GM21825 (cell line): ENCODE data around the gene DPYD.

Experiments
- ATAC-seq: cut with Tn5 transposase; IDR thresholded peaks from one replicate; pipeline ENCODE4 v1.9.1; 2021; ENCODE audit warnings: mild to moderate bottlenecking, moderate library complexity; ENCODE audit not compliant: unreplicated experiment

Gene DPYD

DNA sequence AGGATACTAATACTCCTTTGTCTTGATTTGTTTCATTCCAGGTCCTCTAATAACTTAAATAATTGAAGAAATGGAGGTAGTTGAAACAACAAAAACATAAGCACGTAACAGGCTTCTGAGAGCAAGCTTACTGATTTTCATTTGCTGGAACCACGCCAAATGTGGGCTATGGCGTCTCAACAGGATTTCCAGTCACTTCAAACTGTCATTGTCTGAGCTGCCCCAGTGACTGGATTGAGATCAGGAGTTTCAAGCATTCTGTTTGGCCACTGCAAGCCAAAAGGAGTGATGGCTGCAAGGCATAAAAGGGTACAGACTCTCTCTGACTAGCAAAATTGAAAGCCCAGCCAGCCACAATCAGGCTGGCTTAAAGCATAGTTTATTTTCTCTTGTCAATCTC, 289.9 kb downstream of the DPYD start:
- no peak for ATAC-seq

DNA sequence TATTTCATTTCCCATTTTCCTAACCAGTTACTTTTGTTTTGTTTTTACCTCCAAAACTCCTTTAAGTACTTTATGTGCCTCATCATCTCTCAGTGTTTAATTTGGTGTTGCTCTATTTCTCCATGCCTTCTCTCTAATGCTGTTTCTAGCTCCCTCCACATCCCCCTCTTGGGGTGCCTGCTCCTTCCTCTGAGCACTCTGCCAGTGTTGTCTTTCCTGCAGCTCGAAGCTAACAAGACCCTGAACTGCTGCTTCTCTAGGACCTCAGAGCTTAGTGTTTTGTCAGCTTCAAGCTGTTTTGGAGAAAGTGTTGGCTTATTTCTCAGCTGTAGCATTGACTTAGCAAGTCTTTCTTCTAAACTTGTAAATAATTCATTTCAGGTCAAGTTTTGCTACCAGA, 290.6 kb downstream of the DPYD start:
- no peak for ATAC-seq

DNA sequence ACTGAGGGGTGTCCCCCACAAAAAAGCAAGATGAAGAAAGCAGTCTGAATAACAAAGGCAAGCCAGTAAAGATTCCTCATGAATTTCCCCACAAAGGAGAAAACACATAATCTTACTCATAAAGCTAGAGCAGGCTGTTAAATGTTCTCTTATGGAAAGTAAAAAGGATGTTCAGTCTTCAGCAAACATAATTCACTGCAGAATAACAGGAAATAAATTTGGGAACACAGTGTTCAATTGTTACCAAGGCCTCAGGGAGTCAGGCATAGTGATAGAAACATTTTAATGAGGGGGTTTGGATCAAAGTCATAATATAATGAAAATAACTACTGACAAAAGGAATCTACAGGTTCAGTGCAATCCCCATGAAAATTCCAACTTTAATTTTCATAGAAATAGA, 297.6 kb downstream of the DPYD start:
- no peak for ATAC-seq

DNA sequence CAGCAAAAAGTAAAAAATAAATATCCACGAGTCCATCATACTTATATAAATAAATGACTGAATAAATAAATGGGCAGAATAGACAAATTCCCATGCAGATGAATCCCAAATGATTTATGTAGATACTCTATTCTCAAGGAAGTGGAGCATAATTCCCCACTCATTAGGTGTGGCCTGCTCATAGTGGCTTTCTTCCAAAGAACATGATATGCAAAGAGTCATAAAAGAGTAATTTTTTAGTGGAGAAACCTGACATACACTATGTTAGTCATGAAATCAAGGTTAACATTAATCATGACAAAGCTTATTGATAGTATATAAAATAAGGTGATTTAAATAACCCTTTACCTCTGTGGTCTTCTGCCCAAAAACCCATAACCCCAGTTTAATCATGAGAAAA, 298.9 kb downstream of the DPYD start:
- ATAC-seq = no peak

DNA sequence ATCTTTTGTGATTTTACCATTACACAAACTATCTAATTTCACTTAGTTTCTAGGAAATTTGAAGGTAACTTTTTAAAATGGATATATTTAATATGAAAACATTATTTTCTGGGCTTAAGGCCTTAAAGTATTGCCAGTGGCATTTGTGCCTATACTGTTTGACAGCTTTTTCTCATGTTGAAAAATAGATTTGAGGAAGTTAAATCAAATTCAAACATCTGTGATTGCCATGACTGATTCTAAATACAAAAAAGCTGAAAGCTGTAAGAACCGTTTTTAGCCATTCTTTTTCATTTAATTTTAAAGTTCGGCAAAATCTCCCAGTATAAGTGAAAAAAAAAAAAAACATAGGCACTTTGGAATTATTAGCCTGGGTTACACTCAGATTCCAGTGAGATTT, 301.1 kb downstream of the DPYD start:
- no peak for ATAC-seq

DNA sequence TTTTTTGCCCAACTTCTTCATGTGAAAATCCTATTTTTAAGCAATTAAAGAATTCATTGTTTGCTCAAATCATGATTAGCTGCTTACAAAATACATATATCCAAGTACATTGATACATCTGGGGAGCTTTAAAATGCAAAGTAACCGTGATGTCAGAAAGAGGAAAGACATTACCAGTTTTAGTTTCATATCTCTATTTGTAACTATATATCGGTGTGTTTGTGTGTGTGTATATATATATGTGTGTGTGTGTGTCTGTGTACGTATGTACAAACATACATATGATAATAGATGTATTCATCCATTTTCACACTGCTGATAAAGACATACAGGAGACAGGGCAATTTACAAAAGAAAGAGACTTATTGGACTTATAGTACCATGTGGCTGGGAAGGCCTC, 310.1 kb downstream of the DPYD start:
- no peak for ATAC-seq

DNA sequence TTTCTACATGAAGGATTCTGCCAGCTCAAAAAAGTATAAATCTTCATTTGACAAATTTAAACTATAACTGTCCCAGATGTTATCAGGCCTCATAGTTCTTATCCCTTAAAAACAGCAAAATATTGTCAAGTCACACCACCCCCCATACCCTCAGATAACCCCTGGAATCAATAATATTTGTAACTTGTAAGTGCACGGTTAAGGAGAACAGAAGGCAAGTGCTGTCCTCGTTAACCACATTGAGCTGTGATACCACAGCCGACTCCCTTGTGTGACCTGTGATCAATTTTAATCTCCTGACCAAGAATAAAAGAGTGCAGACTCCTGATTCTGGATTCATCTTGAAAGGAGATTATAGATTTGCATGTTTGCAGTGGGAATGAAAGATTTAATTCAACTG, 310.7 kb downstream of the DPYD start:
- ATAC-seq = no peak

DNA sequence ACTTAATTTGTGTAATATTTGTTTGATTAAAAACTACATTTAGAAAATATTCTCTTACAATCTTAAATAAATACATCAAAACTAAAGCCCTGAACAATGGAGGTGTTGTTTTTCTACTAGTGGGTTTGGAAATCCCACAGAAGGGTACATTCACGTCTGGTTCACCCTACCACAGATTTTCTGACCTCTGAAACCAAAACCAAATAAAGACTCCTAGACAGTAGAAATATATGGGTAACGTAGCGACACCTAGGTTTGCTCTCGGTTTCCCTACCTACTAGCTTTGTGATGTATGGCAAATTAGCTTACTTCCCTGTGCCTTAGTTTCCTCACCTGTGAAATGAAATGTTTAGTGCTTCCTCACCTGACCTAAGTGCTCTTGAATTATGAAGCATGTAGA, 312.6 kb downstream of the DPYD start:
- ATAC-seq = no peak

DNA sequence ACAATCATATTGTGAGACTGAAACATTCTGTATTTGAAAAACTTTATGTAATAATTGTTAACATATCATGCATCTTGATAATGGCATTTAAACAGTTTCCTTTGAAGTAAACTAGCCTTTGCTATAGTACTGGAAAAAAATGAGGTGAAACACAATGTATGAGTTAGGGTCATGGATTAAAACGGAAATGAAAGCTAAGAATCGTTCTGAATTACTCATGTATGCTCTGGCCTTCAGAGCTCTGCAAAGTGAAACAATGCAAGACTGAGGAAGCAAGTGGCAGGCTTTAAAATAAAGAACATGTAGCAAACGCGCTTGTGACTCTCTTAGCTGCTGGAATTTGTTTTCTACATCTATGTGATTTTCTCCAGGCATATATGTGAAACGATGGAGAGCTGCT, 317.1 kb downstream of the DPYD start:
- no peak for ATAC-seq

DNA sequence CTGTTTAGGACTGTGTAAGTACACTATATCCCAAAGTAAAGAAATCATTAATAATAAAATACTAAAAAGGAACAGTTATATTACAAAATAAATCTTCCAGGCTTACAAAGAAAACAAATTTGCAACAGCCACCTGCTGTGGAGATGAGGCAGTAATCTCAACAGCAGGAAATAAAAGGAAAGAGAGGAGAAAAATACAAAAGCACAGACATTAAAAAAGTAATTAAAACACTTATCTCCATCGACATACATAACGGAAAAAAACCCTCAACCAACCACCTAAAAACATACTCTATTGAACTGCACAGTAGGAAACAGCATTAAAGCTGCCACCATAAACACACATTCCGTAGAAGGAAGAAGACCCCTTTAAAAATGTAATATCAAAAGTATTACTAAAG, 317.6 kb downstream of the DPYD start:
- no peak for ATAC-seq

DNA sequence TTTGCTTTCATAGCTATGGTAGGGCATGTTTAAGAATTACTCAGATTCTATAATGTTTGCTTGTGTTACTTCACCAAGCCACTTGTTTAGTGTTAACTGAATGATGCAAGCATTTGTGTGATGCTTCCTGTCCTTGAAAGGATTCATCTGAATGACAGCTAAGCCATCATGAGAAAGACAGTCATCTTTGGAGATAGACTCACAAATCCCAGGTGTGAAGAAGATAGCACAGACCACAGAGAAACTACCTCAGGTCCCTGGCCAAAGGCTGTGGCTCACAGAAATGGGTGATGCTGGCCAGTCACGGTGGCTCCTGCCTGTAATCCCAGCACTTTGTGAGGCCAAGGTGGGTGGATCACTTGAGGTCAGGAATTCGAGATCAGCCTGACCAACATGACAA, 321.4 kb downstream of the DPYD start:
- no peak for ATAC-seq

DNA sequence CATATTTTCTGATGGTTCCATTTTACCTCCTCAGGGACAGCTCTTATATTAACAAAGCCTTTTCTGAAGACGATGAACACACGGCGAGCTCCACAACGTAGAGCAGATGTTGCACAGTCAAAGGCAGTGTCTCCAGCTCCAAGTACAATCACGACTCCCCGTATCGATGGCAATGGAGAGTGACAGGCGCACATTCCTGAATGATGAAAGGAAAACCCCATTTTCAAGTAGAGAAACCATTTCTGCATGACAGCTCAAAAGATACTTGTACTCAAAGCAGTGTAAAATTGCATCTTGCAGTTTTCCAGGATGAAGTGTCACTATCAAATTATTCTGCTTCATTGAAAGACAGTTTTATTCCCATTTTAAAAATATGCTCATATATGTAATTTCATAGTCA, 327.6 kb downstream of the DPYD start:
- no peak for ATAC-seq

DNA sequence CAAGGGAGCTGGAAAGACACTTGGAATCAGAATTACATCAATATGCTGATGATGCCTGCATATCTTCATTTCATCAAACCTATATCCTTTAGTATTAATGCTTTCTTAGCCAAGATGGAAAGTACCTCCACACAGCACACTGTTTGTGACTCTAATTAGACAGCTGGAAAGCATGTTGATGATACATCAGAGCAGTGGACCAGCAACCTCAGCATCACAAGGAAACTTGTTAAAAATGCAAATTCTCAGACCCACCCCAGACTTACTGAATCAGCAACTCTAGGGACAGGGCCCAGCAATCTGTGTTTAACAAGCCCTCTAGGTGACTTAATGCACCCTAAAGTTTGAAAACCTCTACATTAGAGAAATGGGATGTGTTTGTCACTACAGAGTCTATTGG, 332.1 kb downstream of the DPYD start:
- no peak for ATAC-seq

DNA sequence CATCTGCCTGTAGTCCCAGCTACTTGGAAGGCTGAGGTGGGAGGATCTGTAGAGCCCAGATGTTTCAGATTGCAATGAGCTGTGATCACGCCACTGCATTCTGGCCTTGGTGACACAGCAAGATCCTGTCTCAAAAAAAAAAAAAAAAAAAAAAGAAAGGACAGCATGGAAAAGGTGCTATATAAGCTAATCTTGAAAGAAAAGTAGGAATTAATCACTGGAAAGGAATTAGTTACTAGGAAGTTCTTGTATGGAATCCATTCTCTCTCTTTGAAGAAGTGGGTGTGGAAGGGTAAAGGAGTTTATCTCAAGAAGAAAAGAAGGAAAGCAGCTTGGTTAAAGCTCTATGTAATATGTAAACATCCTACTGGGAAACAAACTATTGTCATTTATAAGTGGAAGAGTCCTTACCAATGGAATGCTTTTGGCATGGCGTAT, 339.2 kb downstream of the DPYD start:
- no peak for ATAC-seq

DNA sequence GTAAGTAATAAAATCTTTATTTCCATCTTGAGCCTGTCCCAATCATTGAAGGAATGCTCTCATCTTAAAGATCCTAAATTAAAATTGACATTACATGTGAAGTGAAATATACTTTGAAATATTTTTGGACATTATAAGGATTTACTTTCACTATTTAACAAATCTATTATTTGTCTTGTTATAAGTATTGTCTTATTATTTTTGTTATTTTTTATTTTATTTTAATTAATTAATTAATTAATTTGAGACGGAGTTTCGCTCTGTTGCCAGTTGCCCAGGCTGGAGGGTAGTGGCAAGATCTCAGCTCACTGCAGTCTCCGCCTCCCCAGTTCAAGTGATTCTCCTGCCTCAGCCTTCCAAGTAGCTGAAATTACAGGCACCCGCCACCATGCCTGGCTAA, 343.2 kb downstream of the DPYD start:
- no peak for ATAC-seq

DNA sequence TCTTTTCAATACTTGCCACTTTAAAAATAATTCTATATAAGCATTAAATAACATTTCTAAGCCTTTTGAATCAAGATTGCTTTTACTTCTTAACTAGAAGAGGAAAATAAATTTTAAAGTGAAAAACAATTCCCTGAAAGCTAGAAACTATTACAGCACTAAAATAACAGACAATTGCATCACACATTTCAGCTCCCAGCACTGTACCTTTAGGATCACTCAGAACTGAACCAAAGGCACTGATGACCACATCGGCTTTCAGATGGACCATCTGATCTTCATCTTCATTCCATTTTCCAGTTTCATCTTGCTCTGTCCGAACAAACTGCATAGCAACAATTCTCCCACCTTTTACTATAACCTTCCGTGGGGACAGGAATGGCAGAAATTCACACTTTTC, 347.3 kb downstream of the DPYD start:
- no peak for ATAC-seq

DNA sequence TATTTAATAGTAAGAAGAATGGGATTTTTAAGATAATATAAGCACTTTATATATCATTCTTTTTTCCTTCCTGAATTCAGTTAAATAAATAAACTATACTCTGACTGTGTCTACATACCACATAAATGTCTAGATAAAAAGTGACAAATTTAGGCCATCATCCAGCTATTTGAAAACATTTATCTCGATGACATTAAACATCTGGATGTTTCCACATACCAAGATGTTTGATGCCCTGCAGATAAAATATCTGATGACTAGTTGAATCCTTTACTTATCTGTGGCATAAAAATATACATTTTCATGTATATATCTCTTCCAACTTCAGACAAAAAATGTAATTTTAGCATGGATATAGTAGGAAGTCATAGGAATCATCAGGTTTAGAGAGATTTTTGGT, 348.3 kb downstream of the DPYD start:
- no peak for ATAC-seq

DNA sequence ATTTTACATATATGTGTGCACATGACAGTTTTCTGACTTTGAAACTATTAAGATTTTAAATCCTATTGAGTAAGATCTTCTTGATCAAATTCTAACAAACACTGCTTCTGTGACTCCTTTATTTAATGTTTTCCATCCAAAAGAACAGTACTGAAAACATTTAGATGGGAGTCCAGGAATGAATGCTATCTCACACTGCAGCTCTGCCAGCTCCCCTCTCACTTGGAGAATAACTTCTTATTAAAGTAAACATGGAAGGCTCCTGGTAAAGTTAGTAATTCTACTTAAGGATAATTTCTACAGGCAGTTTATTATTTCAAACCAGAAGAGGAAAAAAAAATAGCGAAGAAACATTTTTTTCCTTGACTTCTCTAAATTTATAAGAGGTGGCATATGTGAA, 349.1 kb downstream of the DPYD start:
- ATAC-seq = no peak

DNA sequence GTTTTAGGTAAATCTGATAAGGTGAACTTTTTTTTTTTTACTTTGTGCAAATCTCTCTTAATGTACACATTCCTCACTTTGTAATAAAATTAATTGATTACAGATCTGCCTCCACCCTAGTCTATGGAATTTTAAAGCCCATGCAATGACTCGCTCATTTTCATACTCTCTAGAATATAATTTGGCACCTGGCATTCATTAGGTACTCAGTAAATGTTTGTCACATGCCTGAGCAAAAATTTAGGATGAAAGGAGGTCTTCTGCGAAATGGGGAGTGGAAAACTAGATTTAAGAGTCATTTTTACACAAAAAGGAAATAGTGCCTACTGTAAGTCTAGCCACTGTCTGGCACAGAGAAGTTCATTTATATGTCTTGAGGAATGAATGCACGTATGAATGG, 350.1 kb downstream of the DPYD start:
- ATAC-seq = no peak

DNA sequence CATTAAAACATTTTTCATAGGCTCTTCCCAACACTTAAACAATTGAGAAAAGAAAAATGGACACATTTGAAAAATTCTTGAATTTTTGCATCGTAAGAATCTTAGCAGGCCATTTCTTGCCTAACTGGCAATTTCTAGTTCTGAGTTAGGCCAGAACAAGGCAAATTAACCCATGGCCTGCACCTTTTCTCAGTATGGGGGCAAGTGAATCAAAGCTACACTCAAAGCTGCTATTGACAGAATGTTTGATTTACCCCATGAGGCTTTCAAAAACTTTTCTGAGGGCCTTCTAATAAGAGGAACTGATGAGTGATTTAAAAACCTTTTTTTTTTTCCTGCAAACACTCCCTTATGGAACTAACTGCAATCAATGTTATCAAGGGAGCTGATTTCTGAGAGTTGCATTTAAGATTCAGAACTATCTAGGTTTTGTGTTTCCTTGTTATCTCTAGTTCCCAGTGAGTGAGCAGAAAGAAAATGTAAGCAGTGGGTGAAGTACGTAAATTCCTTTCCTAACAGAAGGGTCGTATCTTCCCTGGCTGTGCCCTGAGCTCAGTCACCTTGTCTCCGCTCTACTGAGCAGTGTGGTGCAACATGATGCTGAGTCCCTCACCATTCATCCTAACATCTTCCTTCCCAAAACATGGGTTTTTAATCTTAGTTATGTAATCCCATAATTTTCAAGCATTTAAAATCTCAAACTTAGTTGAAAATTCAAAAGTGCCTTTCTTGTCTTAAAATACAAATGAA, 353.7 kb downstream of the DPYD start:
- ATAC-seq = no peak

DNA sequence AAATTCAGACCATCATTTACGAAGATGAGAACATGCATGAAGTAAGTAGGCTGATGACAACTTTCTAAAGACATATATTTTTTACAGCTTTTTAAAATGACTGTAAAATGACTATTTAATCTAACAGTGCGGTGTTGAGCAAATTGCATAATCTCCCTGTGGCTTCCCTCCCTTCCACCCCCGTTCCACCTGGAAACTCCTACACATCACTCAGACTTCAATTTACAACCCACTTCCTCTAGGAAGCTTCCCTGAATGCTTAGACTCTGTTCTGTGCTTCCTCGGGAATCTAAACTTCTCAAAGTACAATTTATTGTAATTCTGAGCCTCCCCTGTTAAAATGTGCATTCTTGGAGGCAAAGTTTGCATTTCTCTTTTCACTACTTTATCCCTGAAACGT, 354.9 kb downstream of the DPYD start:
- ATAC-seq = no peak

DNA sequence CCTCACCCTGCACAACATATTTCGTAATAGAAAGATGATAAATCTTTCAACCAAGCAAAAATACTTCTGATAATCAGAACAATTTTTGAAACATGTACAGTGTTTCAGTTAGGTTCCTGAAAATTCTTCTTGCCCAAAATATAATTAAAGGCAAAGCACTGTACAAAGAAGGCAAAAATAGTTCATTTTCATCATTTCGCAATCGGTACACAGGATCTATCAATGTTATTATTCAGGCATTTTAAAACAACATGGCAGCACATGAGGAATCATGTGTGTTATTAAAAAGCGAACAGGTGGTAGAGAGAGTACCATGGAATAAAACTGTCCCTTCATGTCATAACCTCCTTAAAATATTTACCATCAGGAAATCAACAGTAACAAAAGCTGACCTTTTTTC, 356.9 kb downstream of the DPYD start:
- no peak for ATAC-seq

DNA sequence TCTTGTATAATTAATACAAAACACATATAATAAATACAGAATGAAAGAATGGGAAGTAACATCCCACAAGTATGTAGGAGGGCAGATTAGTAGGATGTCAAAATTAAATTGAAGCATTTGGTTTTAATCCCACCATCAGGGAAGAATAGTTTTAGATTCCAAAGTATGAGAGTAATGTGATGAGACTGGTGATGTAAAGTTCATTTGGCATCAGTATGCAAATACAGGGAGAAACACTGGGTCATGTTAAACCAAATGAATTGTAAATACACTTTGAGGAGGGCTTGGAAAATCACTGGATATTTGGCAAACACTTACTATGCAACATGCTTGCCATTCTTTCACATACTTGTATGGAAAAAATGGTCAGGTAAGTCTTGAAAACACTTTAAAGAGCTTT, 358.8 kb downstream of the DPYD start:
- no peak for ATAC-seq
